ENCODE results near the gene TRA2B.

GRCh38 chr3:185896636-185897035 lies 41.2 kb downstream of the TRA2B start:
- TF ChIP-seq ZBTB33 (IDR thresholded peaks at IDR 0.05; ENCODE audit: extremely low read depth, insufficient replicate concordance, low read length) = no peak
- TF ChIP-seq CTCF (IDR thresholded peaks at IDR 0.05 in 2 of 3, conservative IDR thresholded peaks at IDR 0.05 in 1 of 3; ENCODE audit: borderline replicate concordance in 1 of 3, insufficient read depth in 1 of 3, low read depth in 2 of 3, low read length in 2 of 3) = no peak
- no peak for TF ChIP-seq JUND (IDR thresholded peaks at IDR 0.05)
- TF ChIP-seq EZH2 (IDR thresholded peaks at IDR 0.05) = no peak

Data from HCT116 (cell line).